Stimulated activated CD8-positive, alpha-beta memory T cell treated with anti-CD3 and anti-CD28 coated beads, Interleukin-7, amount 100 ng/mL, for 1 hour (primary cell): ENCODE results near the gene ITFG1.
"Not testable (repeated sequence)": the region's sequence is repeated elsewhere in the genome, so short reads cannot be mapped to it uniquely, and the experiment has no call there.

Experiments used
- DNase-seq, 2 donors: peaks; one replicate each; pipeline ENCODE4 v3.0.0-alpha.2; 2020; ENCODE audit warnings: low read depth in 2 of 2

Gene ITFG1

GRCh38 chr16:47473792-47474191, 12.9 kb upstream of the ITFG1 start:
- DNase-seq: no peak

- DNase-seq: not testable (repeated sequence)
These were observed 12.1 kb upstream of the ITFG1 start for GRCh38 chr16:47473004-47473403.

GRCh38 chr16:47470810-47471209, 9.9 kb upstream of the ITFG1 start:
- DNase-seq: no peak

DNA sequence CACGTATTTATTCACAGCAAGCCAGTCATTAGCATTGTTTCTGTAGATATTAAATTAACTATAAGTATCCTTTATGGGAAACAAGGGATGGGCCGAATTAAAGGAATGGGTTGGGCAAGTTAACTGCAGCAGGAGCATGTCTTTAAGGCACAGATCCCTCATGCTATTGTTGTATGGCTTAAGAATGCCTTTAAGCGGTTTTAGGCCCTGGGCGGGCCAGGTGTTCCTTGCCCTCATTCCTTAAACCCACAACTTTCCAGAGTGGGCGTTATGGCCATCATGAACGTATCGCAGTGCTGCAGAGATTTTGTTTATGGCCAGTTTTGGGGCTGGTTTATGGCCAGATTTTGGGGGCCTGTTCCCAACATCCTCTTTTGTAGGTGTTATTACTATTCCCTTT, 9.3 kb upstream of the ITFG1 start:
- DNase-seq: no peak

- DNase-seq: no peak
These were observed 8.4 kb upstream of the ITFG1 start for GRCh38 chr16:47469227-47469626.

DNA sequence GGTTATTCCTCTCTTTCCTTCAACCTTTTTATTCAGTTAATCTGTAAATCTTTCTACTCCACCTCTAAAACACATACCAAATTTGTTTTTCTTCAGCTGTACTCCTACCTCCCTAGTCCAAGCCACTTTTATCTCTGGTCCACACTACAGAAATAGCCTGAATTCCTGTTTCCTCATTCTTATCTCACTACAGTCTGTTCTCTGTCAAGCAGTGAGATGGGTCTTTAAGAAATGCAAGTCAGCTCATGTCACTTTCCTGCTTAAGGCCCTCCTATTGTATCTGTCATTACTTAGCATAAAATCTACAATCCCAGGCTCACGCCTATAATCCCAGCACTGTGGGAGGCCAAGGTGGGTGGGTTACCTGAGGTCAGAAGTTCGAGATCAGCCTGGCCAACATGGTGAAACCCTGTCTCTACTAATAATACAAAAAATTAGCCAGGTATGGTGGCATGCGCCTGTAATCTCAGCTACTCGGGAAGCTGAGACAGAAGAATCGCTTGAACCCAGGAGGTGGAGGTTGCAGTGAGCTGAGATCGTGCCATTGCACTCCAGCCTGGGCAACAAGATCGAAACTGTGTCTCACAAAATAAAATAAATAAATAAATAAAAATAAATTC, 7.3 kb upstream of the ITFG1 start:
- DNase-seq: not testable (repeated sequence)

GRCh38 chr16:47467501-47467900, 6.6 kb upstream of the ITFG1 start:
- DNase-seq: no peak

DNA sequence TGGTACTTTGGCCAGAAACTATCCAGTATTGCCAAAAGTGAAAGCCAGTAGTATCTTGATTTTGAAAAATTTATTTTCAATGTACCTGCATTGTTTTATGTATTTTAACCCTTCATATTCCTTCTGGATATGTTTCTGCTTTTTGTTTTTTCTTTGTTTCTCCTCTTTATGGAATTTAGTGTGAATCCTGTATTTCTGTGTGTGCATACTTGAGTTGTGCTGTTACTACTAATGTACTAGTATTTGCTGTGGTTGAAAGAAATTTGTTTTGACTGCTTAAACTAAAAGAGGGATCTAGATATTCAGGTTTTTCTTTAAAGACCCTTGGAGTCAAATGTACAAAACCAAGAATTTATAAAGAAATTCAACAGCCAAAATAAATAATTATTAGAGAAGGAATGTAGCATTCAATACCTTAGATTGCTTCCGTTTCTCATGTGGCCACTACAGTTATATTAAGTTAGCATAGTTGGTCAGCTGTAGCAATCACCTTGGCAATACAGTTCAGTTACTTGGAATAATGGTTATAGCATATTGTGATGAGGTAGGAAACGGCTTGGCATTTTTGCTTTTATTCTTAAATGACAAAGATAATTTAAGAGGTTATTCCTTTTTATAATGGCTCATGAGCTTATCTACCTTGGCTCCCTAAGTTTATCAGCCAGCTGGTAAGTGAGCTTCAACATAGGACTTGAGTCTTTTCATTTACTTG, 5.2 kb upstream of the ITFG1 start:
- DNase-seq: no peak

DNA sequence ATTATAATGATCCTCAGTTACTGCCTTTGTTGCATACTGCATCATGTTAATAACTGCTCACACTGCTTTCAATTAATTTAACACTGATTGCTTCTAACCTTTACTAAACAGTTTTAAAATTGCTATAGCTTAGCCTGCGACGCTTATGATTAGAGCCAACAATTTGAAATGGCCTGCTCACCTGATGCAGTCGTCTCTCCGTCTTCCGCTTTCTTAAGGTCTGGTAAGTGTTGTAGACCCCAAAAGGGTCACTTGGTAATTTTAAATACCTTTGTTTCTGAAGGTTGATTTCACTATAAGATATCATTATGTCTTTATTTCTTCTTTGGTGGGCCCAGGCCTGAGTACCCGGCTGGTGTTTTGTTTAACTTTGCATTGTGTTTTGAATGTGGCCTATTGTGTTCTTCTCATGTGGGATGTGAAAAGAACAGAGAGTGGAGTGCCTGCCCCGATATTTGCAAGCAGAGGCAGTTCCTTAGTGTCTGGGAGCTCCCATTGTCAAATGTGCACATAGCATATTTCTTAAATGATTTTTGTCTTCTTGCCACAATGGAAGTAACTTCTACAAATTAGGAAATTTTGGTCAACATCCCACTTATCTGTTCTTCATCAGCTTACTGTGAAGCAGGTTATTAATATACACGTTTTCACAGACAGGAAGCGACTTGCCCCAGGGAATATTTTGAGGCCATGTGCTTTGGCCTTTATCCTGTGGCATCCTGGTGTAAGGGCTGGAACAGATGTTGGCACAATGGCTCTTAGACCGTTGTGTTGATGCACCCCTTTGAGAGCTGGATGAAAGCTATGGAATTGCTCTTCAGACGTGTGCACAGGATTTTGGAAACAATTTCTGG, 3.1 kb upstream of the ITFG1 start:
- DNase-seq: no peak

DNA sequence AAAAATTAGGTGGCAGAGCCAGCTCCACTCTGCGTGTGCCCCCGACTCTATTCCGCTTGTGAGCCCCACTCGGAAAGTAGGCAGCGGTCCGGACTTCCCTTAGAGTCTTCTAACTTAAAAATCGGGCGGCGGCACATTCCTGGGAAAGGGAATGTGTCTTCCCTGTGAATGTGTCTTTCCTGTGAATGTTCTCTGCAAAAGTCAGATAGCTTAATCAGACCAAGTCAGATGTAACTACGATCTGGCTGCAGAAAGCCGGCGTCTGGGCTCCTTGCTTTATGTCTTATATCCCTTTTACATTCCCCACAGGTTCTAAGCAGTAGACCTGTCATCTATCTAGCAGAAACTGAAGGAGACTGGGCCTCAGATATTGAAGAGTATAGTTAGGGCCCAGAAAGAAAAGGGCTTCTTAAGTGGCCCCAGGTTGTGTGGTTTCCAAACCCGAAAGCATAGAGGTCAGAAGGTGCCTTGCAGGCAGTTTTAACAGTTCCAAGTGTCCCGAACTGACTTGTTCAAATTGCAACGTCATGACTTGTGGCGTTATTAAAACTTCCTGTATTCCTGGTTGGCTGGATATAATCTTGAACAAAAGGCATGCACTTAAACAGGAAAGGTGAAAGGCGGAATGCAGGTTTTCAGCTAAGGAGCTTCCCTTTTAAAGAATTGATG, 869 bp upstream of the ITFG1 start:
- DNase-seq: no peak

DNA sequence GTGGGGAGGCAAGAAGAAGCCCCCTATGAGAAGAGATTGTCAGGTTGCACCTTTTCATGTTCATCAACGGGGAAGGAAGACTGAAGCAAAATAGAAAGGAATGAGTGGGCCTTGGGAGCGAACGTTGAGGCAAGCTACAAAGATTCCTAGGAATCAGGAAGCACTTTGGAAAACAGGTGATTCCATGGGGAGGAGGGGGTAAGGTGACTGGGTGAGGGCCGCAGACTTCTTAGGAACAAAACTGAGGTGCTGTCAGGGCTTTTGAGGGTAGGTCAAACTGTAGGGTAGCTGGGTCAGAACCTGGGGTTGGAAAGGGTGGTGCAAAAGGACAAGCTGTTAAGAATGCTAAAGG, 528 bp downstream of the ITFG1 start:
- no peak for DNase-seq

- no peak for DNase-seq
These were observed 1.3 kb downstream of the ITFG1 start for GRCh38 chr16:47459603-47460002.

DNA sequence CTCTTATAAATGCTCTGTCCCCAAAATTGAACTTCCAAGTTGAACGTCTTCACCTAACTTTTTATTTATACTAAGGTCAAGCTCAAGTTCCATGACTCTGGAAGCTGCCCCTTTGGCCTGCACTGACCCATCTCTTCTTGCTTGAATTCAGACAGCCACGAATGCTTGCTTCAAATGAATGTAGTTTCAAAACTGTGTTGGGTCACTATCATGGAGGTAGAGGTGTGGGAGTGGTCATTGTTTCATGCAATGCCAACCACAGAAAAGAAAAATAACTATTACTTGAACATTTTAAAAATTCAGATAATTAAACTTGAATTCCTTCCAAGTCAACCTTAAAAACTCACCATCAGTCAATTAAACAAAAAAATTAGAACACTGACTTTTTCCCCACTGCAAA, 2.5 kb downstream of the ITFG1 start:
- no peak for DNase-seq

DNA sequence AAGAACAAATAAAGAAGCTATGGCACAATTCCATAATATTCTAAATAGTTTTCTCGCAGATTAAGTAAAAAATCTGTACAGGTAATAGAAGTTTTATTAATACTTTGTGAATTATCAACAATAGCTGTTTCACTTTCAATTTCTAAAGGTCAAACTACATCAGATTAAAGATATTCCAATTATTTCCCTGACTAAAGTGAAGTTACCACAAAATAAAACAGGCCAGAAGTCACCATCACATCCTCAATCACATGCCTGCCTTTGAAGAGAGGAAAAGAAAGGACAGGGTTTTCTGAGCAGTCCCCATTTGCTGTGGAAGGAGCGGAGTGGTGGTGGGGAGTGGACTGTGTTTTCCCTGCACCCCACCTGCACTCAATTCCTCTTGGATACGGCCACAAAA, 11.1 kb downstream of the ITFG1 start:
- DNase-seq: no peak

- no peak for DNase-seq
These were observed 11.9 kb downstream of the ITFG1 start for GRCh38 chr16:47448830-47449575.

GRCh38 chr16:47446431-47446830, 14.4 kb downstream of the ITFG1 start:
- DNase-seq: no peak

DNA sequence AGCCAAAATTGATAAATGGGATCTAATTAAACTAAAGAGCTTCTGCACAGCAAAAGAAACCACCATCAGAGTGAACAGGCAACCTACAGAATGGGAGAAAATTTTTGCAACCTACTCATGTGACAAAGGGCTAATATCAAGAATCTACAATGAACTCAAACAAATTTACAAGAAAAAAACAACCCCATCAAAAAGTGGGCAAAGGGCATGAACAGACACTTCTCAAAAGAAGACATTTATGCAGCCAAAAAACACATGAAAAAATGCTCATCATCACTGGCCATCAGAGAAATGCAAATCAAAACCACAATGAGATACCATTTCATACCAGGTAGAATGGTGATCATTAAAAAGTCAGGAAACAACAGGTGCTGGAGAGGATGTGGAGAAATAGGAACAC, 18.0 kb downstream of the ITFG1 start:
- DNase-seq: not testable (repeated sequence)

GRCh38 chr16:47440066-47440465, 20.8 kb downstream of the ITFG1 start:
- DNase-seq: not testable (repeated sequence)

GRCh38 chr16:47434274-47434673, 26.6 kb downstream of the ITFG1 start:
- not testable (repeated sequence) for DNase-seq

DNA sequence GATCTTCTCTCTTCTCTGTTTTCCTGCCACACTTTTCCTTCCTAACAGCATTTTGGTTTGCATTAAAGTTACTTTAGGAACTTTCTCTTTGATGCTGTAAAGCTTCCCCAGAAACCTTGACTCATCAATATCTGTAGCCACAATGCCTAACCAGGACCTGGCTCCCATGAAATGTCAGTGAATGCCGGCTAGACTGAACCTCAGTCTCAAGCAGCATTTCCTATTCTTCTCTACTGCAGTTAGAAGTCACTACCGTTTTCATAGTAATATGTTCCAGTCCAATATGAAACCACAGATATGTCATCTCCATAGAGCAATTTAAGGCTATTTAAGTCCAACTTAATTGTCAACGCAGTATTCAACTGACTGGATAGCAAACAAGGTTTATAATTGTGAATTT, 28.9 kb downstream of the ITFG1 start:
- DNase-seq: no peak

DNA sequence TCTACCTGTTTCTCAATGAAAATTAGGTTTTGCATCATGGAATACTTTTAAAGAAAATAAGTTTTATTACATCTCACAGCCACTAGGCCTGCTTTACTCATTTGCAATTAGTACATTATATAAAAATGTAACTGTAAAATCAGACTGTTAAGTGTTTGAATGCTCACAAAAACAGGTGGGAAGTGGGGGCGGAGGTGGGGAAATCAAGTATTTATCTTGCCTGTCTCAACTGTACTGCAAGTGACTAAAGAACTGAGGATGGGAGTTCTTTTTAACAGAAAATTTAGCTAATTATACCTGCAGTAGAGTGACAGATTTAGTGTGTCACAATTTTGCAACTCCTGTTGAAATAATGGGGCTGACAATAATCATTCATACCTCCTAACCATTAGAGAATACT, 34.1 kb downstream of the ITFG1 start:
- DNase-seq: no peak

- DNase-seq: no peak
These were observed 36.0 kb downstream of the ITFG1 start for GRCh38 chr16:47424846-47425245.
